CD14-positive monocyte (primary cell): ENCODE results near the gene ADGRF4. TPM values are rescaled to one million over a fixed set of nuclear protein-coding genes. Genes with fewer than 3 reads are reported as not detected.

Experiments used
- DNase-seq, 3 donors: peaks; one replicate each; pipeline ENCODE4 v3.0.0-alpha.2; 2011 to 2022
- H2AFZ ChIP-seq: 2 replicates; pipeline ENCODE4 v1.6.0; 2012; ENCODE audit warnings: mild to moderate bottlenecking, low read depth, low read length, inconsistent platforms; ENCODE audit not compliant: insufficient read depth, poor library complexity, severe bottlenecking
- H3K27ac ChIP-seq, 2 donors: 1 replicate in 1 of 2; 2 replicates in 1 of 2; pipeline ENCODE4 v1.5.1; 2012 to 2013; ENCODE audit warnings: low read length in 2 of 2, control low read depth in 1 of 2, inconsistent platforms in 1 of 2, low read depth in 1 of 2, mild to moderate bottlenecking in 1 of 2
- H3K27me3 ChIP-seq, 2 donors: one replicate each; pipeline versions ENCODE4 v1.6.0 to v1.6.1; 2011 to 2013; ENCODE audit warnings: low read length in 2 of 2; ENCODE audit not compliant: control insufficient read depth in 2 of 2, insufficient read depth in 2 of 2
- H3K36me3 ChIP-seq, 2 donors: replicated peaks in 1 of 2; 1 replicate in 1 of 2; 2 replicates in 1 of 2; pipeline versions ENCODE4 v1.5.1 to v1.6.1; 2012 to 2013; ENCODE audit warnings: low read length in 2 of 2, control low read depth in 1 of 2, inconsistent platforms in 1 of 2, mild to moderate bottlenecking in 1 of 2; ENCODE audit not compliant: insufficient read depth in 2 of 2, control insufficient read depth in 1 of 2
- H3K4me1 ChIP-seq, 2 donors: 1 replicate in 1 of 2; 2 replicates in 1 of 2; pipeline versions ENCODE4 v1.5.1 to v1.6.1; 2012 to 2013; ENCODE audit warnings: low read length in 2 of 2, control low read depth in 1 of 2, inconsistent platforms in 1 of 2, mild to moderate bottlenecking in 1 of 2, moderate library complexity in 1 of 2; ENCODE audit not compliant: insufficient read depth in 2 of 2, control insufficient read depth in 1 of 2
- H3K4me2 ChIP-seq: replicated peaks from 2 replicates; pipeline ENCODE3; 2012; ENCODE audit warnings: low read length, moderate library complexity, mild to moderate bottlenecking; ENCODE audit not compliant: poor library complexity, severe bottlenecking; ENCODE audit errors: extremely low read depth
- H3K4me3 ChIP-seq, 3 experiments: fragments of 200-600 bp in 1 of 3; sonication (generic) in 1 of 3; replicated peaks in 1 of 3; 1 replicate in 2 of 3; 2 replicates in 1 of 3; pipeline ENCODE4 v1.5.1; 2011 to 2013; ENCODE audit warnings: low read length in 3 of 3, mild to moderate bottlenecking in 3 of 3, control low read depth in 2 of 3, low read depth in 2 of 3, inconsistent platforms in 1 of 3, moderate library complexity in 1 of 3
- H3K79me2 ChIP-seq: 2 replicates; pipeline ENCODE4 v1.6.0; 2012; ENCODE audit warnings: mild to moderate bottlenecking, control low read depth, inconsistent platforms, low read length, moderate library complexity; ENCODE audit not compliant: insufficient read depth
- H3K9ac ChIP-seq: 2 replicates; pipeline ENCODE4 v1.6.0; 2017; ENCODE audit warnings: low read length, mild to moderate bottlenecking; ENCODE audit not compliant: insufficient read depth, poor library complexity, severe bottlenecking
- H3K9me3 ChIP-seq, 2 donors: replicated peaks in 1 of 2; 1 replicate in 1 of 2; 2 replicates in 1 of 2; pipeline versions ENCODE4 v1.5.1 to v1.6.1; 2012 to 2013; ENCODE audit warnings: low read length in 2 of 2, control low read depth in 1 of 2; ENCODE audit not compliant: control insufficient read depth in 1 of 2, insufficient read depth in 1 of 2
- H4K20me1 ChIP-seq: 2 replicates; pipeline ENCODE4 v1.6.0; 2012; ENCODE audit warnings: mild to moderate bottlenecking, low read length, control low read depth, moderate library complexity; ENCODE audit not compliant: insufficient read depth
- H3K27ac Mint-ChIP-seq, 7 donors: one replicate each; pipeline ENCODE4 v1.8.0; 2020; ENCODE audit warnings: mild to moderate bottlenecking in 7 of 7, mixed read lengths in 7 of 7, moderate library complexity in 6 of 7, inconsistent platforms in 2 of 7
- H3K27me3 Mint-ChIP-seq, 3 donors: one replicate each; pipeline ENCODE4 v1.8.0; 2021 to 2022; ENCODE audit warnings: low read depth in 3 of 3, mild to moderate bottlenecking in 3 of 3, mixed read lengths in 3 of 3, moderate library complexity in 3 of 3, inconsistent platforms in 1 of 3
- H3K36me3 Mint-ChIP-seq, 2 donors: one replicate each; pipeline ENCODE4 v1.8.0; 2020; ENCODE audit warnings: mixed read lengths in 2 of 2, inconsistent platforms in 1 of 2, mild to moderate bottlenecking in 1 of 2
- H3K4me1 Mint-ChIP-seq: one replicate; pipeline ENCODE4 v1.8.0; 2020; ENCODE audit warnings: mild to moderate bottlenecking, mixed read lengths
- H3K4me3 Mint-ChIP-seq, 2 donors: one replicate each; pipeline ENCODE4 v1.8.0; 2020; ENCODE audit warnings: mild to moderate bottlenecking in 2 of 2, mixed read lengths in 2 of 2, moderate library complexity in 1 of 2
- H3K9me3 Mint-ChIP-seq, 7 donors: one replicate each; pipeline ENCODE4 v1.8.0; 2020 to 2022; ENCODE audit warnings: mixed read lengths in 7 of 7, mild to moderate bottlenecking in 6 of 7, moderate library complexity in 6 of 7, inconsistent platforms in 2 of 7
- WGBS: methylation state at CpG from one replicate; pipeline ENCODE4 v1.1.5; 2013; ENCODE audit warnings: missing lambda C conversion rate; ENCODE audit not compliant: insufficient coverage; 5-methylcytosine and 5-hydroxymethylcytosine counted together
- intact Hi-C, 2 donors: fragments of 100-400 bp; cut with micrococcal nuclease; formaldehyde crosslinking; loops; one replicate each; pipeline versions ENCODE4 v1.15.0 to v1.15.1; 2023
- polyA plus RNA-seq, 3 donors: library from polyadenylated mRNA; depleted of rRNA in 1 of 3; unstranded in 2 of 3; stranded (reverse) in 1 of 3; fragments of 300-500 nt in 2 of 3; fragments of >200 nt in 1 of 3; fragmentation: Illumina TruSeq in 2 of 3; gene quantifications; 1 replicate in 2 of 3; 2 replicates in 1 of 3; pipeline ENCODE4 v1.2.3, GENCODE V29; 2012 to 2021
- TF ChIP-seq, protein P1 (sequence below): fragments of 200-600 bp; IDR thresholded peaks from one replicate; pipeline ENCODE4 v1.8.0; 2022; ENCODE audit warnings: antibody characterized with exemption, mild to moderate bottlenecking

The ADGRF4 gene
- polyA plus RNA-seq, 3 donors = not detected

DNA sequence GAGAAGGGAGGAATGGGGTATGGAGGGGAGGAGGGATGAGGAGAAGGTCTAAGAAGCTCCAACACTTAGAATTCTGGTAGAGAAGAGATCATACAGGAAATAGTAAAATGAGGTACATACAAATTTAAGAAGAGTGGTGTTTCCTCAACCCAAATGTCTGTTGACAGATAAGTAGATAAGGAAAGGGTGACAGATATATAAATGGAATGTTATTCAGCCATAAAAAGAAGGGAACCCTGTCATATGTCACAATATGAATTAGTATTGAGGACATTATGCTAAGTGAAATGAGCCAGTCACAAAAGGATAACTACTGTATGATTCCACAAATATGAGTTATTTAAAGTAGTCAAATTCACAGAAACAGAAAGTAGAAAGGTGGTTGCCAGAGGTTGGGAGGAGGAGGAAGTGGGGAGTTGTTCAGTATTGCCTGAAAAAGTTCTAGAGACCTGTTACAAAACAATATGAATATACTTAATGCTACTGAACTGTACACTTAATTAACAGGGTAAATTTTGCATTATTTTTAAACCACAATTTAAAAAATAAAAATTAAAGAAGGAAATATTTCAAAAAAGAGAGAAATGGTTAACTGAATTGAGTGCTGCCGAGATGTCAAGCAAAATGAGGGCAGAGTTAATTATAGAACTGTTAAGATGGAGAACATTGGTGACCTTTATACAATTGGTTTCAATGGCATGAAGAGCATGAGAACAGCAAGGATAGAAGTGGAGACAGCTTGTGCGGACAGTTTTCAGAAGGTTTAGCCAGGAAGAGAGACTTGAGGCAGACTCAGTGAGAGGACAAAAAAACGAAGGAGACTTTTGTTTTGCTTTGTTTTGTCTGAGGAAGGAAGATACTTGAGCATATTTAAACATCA is 47.6 kb upstream of the ADGRF4 start:
- Histone ChIP-seq H3K4me2 (no peak overlapping the region), H3K9me3 (no peaks in the 10 kb centered on the region), H3K79me2 (no peaks in the 10 kb centered on the region), H3K4me1 (peaks cover 8 to 12% of the 10 kb centered on the region in 2 donors), H4K20me1 (no peaks in the 10 kb centered on the region), H3K27ac (no peak overlapping the region), H2AFZ (no peak overlapping the region), H3K4me3 (no peak overlapping the region), H3K27me3 (no peaks in the 10 kb centered on the region), H3K9ac (no peak overlapping the region), H3K36me3 (no peaks in the 10 kb centered on the region)
- DNase-seq = no peak
- WGBS = 83% methylated on average over 2 of the region's 3 CpGs
- TF ChIP-seq, protein P1, sequence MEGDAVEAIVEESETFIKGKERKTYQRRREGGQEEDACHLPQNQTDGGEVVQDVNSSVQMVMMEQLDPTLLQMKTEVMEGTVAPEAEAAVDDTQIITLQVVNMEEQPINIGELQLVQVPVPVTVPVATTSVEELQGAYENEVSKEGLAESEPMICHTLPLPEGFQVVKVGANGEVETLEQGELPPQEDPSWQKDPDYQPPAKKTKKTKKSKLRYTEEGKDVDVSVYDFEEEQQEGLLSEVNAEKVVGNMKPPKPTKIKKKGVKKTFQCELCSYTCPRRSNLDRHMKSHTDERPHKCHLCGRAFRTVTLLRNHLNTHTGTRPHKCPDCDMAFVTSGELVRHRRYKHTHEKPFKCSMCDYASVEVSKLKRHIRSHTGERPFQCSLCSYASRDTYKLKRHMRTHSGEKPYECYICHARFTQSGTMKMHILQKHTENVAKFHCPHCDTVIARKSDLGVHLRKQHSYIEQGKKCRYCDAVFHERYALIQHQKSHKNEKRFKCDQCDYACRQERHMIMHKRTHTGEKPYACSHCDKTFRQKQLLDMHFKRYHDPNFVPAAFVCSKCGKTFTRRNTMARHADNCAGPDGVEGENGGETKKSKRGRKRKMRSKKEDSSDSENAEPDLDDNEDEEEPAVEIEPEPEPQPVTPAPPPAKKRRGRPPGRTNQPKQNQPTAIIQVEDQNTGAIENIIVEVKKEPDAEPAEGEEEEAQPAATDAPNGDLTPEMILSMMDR = no peak
- intact Hi-C loops = no loop called here
- Mint-ChIP-seq H3K4me3 (no peak overlapping the region), H3K27ac (no peak overlapping the region), H3K4me1 (peaks cover 14% of the 10 kb centered on the region), H3K9me3 (peaks cover 0 to 5% (median 0%) of the 10 kb centered on the region in 7 donors), H3K36me3 (no peaks in the 10 kb centered on the region), H3K27me3 (peaks cover 0 to 1% (median 0%) of the 10 kb centered on the region in 3 donors)

DNA sequence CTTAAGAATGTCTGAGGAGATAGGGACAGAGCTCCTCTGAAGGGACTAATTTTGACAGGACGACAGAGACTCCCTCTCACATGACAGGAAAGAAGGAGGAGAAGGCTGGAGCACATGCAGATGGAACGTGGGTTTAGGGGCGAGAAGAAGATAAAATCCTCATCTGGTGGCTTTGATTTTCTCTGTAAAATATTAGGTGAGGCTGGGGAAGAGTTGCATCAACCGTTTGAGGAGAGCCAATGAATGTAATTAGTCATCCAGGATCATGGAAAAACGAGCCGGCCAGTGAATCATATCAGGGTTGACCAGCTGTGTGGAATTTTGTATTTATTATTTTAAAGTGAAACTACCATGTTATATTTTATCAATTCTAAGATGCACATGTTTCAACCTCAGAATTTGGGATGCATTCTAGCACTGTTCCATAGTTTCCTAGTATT is 46.9 kb upstream of the ADGRF4 start:
- Mint-ChIP-seq H3K27me3 (peaks cover 0 to 4% (median 1%) of the 10 kb centered on the region in 3 donors), H3K4me3 (no peak overlapping the region), H3K36me3 (no peaks in the 10 kb centered on the region), H3K27ac (no peak overlapping the region), H3K9me3 (peaks cover 0 to 5% (median 0%) of the 10 kb centered on the region in 7 donors), H3K4me1 (peaks cover 14% of the 10 kb centered on the region)
- Histone ChIP-seq H3K9me3 (no peaks in the 10 kb centered on the region), H3K9ac (no peak overlapping the region), H3K27me3 (no peaks in the 10 kb centered on the region), H3K27ac (no peak overlapping the region), H3K4me2 (no peak overlapping the region), H2AFZ (no peak overlapping the region), H3K4me1 (peaks cover 8 to 12% of the 10 kb centered on the region in 2 donors), H3K79me2 (no peaks in the 10 kb centered on the region), H3K4me3 (no peak overlapping the region), H3K36me3 (no peaks in the 10 kb centered on the region), H4K20me1 (no peaks in the 10 kb centered on the region)
- TF ChIP-seq, protein P1 = no peak
- intact Hi-C loops = no loop called here
- WGBS = no CpG with 5 or more reads among the region's 6 CpGs
- DNase-seq = no peak
